ENCODE data around the gene HSD17B1. TPM values are rescaled to one million over a fixed set of nuclear protein-coding genes. Genes with fewer than 3 reads are reported as not detected.

Gene HSD17B1
- total RNA-seq, 1 donor from 2014 or later, result 1.4 TPM

GRCh38 chr17:42598905-42599304, 46.2 kb downstream of the HSD17B1 start:
- DNase-seq (ENCODE audit: low spot score, unreplicated experiment), result no peak
- no peaks in the 10 kb centered on the region for H3K9me3 Mint-ChIP-seq (ENCODE audit: low read depth)
- H3K27ac Mint-ChIP-seq, result no peak overlapping the region
- H3K4me3 Mint-ChIP-seq (ENCODE audit: low read depth), result no peak overlapping the region
- H3K36me3 Mint-ChIP-seq (ENCODE audit: insufficient read depth), result peaks cover 5% of the 10 kb centered on the region
- H3K4me1 Mint-ChIP-seq (ENCODE audit: low read depth), result no peaks in the 10 kb centered on the region
- H3K27me3 Mint-ChIP-seq, result no peaks in the 10 kb centered on the region
- TF ChIP-seq CTCF (IDR thresholded peaks at IDR 0.05; ENCODE audit: unreplicated experiment), result no peak

DNA sequence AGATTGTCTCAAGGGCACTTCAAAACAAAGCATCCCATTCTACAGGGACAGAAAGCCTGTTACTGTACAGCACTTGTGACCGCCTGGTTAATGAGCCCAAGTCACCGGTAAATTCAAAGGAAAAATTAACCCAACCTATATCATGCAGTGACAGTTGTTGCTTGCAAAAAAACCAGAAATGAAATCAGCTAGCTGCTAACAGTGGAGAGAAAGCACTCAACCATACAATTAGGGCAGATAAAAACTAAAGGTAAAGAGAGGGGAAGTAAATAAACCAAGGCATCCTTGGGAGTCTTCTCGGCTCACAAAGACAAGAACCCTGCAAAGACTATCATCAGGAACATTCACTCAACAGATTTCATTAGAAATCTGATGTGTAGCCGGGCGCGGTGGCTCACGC, 50.6 kb downstream of the HSD17B1 start:
- Mint-ChIP-seq H3K27ac (no peak overlapping the region), H3K4me3 (ENCODE audit: low read depth) (no peak overlapping the region), H3K4me1 (ENCODE audit: low read depth) (peaks cover 15% of the 10 kb centered on the region), H3K9me3 (ENCODE audit: low read depth) (no peaks in the 10 kb centered on the region), H3K36me3 (ENCODE audit: insufficient read depth) (peaks cover 3% of the 10 kb centered on the region), H3K27me3 (no peaks in the 10 kb centered on the region)
- DNase-seq (ENCODE audit: low spot score, unreplicated experiment), result no peak
- no peak for TF ChIP-seq CTCF (IDR thresholded peaks at IDR 0.05; ENCODE audit: unreplicated experiment)

Small RNAs within 50 kb of the gene (microRNA-seq; reads per million reads assigned to microRNA genes)
- gene MIR5010 (ENCODE audit: borderline number of aligned reads, unreplicated experiment), result 11.9 reads per million, percentile 21 among the genes with 10 or more reads in this experiment

Other genes with a start within 250 kb of the HSD17B1 start
- gene STAT3, start 164.5 kb upstream of the HSD17B1 start, total RNA-seq, result 41.2 and 42.2 TPM in 2 replicates
- gene CAVIN1, start 129.7 kb upstream of the HSD17B1 start, total RNA-seq, result 1.1 and 1.8 TPM in 2 replicates
- 86.3 and 90.5 TPM in 2 replicates for gene ATP6V0A1, start 94.0 kb upstream of the HSD17B1 start, total RNA-seq
- 19.0 and 22.9 TPM in 2 replicates for gene NAGLU, start 16.7 kb upstream of the HSD17B1 start, total RNA-seq
- 60.0 and 66.9 TPM in 2 replicates for gene COASY, start 9.2 kb downstream of the HSD17B1 start, total RNA-seq
- 26.8 and 33.7 TPM in 2 replicates for gene MLX, start 14.2 kb downstream of the HSD17B1 start, total RNA-seq
- 18.1 and 19.6 TPM in 2 replicates for gene PSMC3IP, start 24.8 kb downstream of the HSD17B1 start, total RNA-seq
- gene RETREG3, start 56.5 kb downstream of the HSD17B1 start, total RNA-seq, result 66.2 and 80.5 TPM in 2 replicates
- 53.8 and 53.9 TPM in 2 replicates for gene TUBG1, start 56.8 kb downstream of the HSD17B1 start, total RNA-seq
- gene TUBG2, start 106.4 kb downstream of the HSD17B1 start, total RNA-seq, result 26.9 and 31.3 TPM in 2 replicates
- gene PLEKHH3, start 124.1 kb downstream of the HSD17B1 start, total RNA-seq, result 14.1 and 16.2 TPM in 2 replicates
- gene CCR10, start 128.9 kb downstream of the HSD17B1 start, total RNA-seq, result 0.49 and 1.1 TPM in 2 replicates
- gene CNTNAP1, start 129.6 kb downstream of the HSD17B1 start, total RNA-seq, result 2.3 and 2.5 TPM in 2 replicates
- gene EZH1, start 192.1 kb downstream of the HSD17B1 start, total RNA-seq, result 31.4 and 31.9 TPM in 2 replicates
- 4.3 and 4.4 TPM in 2 replicates for gene RAMP2, start 208.3 kb downstream of the HSD17B1 start, total RNA-seq
- gene VPS25, start 220.5 kb downstream of the HSD17B1 start, total RNA-seq, result 76.5 and 81.3 TPM in 2 replicates
- gene WNK4, start 227.7 kb downstream of the HSD17B1 start, total RNA-seq, result 5.8 and 6.3 TPM in 2 replicates
- 84.9 and 85.4 TPM in 2 replicates for gene COA3, start 245.8 kb downstream of the HSD17B1 start, total RNA-seq
- not detected in 2 replicates for gene CNTD1, start 245.9 kb downstream of the HSD17B1 start, total RNA-seq